Gastroesophageal sphincter (tissue), 3 donors: ENCODE results near the gene SIT1.

Experiments used
- CTCF ChIP-seq, 4 experiments: fragments of 200-600 bp in 2 of 4; fragments of 450-650 bp in 2 of 4; sonication (generic) in 1 of 4; IDR thresholded peaks; one replicate each; pipeline ENCODE4 v1.5.1; 2017 to 2019; ENCODE audit warnings: antibody characterized with exemption in 4 of 4, mild to moderate bottlenecking in 2 of 4, moderate library complexity in 2 of 4
- EP300 ChIP-seq: sonication (generic); formaldehyde crosslinking; IDR thresholded peaks from one replicate; pipeline ENCODE4 v1.6.1; 2017; ENCODE audit warnings: antibody characterized with exemption, mild to moderate bottlenecking
- POLR2A ChIP-seq, 2 donors: fragments of 450-650 bp; IDR thresholded peaks; one replicate each; pipeline ENCODE4 v1.6.1; 2017; ENCODE audit warnings: antibody characterized with exemption in 2 of 2, mild to moderate bottlenecking in 2 of 2, moderate library complexity in 1 of 2
- POLR2AphosphoS5 ChIP-seq: sonication (generic); formaldehyde crosslinking; IDR thresholded peaks from one replicate; pipeline ENCODE4 v1.6.1; 2017; ENCODE audit warnings: antibody characterized with exemption

- TF ChIP-seq POLR2AphosphoS5 (peak; percentile 96), CTCF (IDR thresholded peaks at IDR 0.05) (peak in 3 of 4 experiments; percentile 32 to 74 (median 71)), POLR2A (IDR thresholded peaks at IDR 0.05) (peak; percentile 81 to 82), EP300 (peak; percentile 95)
Observed at GRCh38 chr9:35657546-35658136, 6.9 kb upstream of the SIT1 start, which contains the start of gene RMRP.
